Stimulated activated naive CD4-positive, alpha-beta T cell (primary cell): ENCODE results near the gene RIMS3.
"Not testable (repeated sequence)": the region's sequence is repeated elsewhere in the genome, so short reads cannot be mapped to it uniquely, and the experiment has no call there.

ENCODE experiments used
- DNase-seq, 6 experiments: peaks; one replicate each; lab custom pipeline; 2025; lab: John Stamatoyannopoulos, UW

The RIMS3 gene

DNA sequence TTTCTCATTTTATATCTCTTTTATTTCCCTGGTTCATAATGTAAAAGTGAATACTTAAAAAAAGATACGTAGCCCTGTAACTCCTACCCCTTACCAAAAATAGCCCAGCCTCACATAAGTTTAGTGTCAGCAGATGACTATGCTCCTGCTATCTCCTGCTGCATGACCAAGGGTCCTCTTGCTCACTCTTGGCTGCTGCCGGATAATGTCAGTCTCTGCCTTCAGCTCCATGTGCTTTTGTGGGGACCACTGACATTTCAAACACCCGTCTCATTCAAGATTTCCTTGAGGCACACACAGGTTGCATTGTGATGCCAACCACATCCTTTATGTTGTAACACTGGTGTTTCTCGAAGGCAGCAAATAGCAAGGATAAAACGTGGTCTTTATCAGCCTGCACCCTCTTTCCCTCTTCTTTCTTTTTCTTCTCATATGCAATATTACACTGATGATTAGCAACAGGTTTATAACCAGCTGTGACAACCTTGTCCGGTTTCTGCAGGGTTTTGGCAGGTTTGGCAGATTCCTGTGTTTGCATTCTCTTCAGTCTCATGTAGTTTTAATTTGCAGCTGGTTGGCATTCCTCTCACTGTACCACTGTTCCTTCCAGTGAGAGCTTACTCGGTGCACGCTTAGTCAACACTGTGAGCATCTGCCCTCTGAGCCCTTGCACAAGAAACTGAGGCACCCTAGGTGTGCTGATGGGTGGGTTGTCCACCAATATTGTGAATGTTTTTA lies 71.9 kb downstream of the RIMS3 start:
- peak in 1 of 6 experiments; percentile 1 for DNase-seq

DNA sequence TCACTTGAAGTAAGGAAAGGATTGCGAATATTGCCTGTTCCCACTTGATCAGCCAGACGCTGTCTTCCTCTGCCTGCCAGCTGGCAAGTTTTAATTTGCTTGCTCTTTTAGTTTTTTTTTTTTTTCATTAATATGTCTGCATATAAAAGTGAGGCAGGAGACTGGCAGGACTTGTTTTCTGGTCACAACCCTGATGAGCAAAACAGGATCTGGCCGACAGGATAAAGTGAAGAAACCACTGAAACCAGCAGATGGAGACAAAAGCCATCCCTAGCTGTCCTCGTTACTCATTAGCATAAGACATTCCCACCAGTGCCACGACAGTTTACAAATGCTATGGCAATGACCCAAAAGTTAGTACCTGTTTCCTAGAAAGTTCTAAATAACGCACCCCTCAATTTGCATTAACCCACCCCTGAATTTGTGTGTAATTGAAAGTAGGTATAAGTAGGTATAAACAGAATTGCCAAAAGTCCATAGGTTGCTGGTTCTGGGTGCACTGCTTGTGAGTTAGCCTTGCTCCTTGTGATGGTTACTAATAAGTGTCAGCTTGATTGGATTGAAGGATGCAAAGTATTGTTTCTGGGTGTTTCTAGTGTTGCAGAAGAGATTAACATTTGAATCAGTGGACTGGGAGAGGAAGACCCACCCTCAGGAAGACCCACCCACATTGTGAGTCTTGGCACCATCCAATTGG lies 73.2 kb downstream of the RIMS3 start:
- peak in 2 of 6 experiments; percentile 8 to 9 for DNase-seq

DNA sequence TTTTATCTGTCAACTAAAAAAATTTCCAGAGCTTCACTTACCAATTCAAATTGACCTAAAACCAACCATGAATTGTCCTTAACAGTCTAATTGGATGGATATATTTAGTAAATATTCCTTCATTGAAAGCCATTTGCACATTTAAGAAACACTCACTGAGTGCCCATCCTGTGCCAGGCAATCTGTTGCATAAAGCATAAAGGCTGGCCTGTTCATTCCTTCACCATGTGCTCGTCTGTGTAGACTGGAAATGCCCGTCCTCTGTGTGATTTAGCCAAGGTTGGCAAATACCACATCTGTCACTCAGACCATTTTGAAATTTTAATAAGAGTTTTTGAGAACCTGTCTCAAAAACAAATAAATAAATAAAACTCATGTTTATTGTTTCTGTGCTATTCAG lies 76.9 kb downstream of the RIMS3 start:
- DNase-seq: no peak

DNA sequence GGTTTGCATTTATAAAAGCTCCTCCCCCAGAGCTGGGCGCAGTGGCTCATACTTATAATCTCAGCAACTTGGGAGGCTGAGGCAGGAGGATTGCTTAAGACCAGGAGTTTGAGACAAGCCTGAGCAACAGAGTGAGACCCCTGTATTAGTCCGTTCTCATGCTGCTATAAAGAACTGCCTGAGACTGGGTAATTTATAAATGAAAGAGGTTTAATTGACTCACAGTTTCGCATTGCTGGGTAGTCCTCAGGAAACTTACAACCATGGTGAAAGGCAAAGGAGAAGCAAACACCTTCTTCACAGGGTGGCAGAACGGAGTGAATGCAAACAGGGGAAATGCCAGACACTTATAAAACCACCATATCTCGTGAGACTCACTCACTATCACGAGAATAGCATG lies 81.5 kb downstream of the RIMS3 start:
- DNase-seq: no peak

DNA sequence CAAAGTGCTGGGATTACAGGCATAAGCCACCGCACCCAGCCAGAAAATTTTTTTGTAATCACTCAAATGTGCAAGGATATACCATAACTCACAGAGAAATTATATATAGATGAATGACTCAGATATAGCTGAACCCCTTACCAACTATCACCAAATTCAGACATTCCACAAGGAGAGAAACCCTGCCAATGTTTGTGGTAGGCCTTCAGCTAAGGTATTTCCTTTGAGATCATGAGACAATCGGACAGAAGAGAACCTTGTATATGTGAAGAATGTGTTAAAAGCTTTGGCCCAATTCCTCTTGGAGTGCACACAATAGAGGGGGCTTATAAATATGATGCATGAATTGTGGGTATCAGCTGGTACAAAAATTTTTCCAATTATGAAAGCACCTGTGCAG lies 83.4 kb downstream of the RIMS3 start:
- no peak for DNase-seq

DNA sequence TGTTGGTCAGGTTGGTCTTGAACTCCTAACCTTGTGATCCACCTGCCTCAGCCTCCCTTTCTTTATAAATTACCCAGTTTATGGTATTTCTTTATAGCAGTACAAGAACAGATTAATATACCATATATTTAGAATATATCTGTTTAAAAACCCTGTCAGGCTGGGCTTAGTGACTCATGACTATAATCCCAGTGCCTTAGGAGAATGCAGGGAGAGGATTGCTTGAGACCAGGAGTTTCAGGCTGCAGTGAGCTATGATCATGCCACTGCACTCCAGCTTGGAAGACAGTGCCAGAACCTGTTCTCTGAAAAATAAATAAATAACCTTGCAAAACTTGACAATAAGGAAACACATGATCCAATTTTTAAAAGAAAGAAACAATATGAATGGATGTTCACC lies 90.1 kb downstream of the RIMS3 start:
- DNase-seq: no peak

DNA sequence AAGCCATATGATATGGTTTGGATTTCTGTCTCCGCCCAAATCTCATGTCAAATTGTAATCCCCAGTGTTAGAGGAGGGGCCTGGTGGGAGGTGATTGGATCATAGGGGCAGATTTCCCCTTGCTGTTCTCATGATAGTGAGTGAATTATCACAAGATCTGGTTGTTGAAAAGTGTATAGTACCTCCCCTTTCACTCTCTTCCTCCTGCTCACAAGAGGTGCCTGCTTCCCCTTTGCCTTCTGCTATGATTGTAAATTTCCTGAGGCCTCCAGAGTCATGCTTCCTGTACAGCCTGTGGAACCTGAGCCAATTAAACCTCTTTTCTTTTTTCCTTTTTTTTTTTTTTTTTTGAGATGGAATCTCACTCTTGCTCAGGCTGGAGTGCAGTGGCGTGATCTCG lies 90.7 kb downstream of the RIMS3 start:
- not testable (repeated sequence) for DNase-seq
